ENCODE data around the gene KCNMB1.
"Not testable (repeated sequence)": the region's sequence is repeated elsewhere in the genome, so short reads cannot be mapped to it uniquely, and the experiment has no call there.

Gene KCNMB1

GRCh38 chr5:170413897-170414296 is 24.7 kb upstream of the KCNMB1 start:
- DNase-seq = no peak

GRCh38 chr5:170411100-170411499 is 21.9 kb upstream of the KCNMB1 start:
- no peak for DNase-seq

DNA sequence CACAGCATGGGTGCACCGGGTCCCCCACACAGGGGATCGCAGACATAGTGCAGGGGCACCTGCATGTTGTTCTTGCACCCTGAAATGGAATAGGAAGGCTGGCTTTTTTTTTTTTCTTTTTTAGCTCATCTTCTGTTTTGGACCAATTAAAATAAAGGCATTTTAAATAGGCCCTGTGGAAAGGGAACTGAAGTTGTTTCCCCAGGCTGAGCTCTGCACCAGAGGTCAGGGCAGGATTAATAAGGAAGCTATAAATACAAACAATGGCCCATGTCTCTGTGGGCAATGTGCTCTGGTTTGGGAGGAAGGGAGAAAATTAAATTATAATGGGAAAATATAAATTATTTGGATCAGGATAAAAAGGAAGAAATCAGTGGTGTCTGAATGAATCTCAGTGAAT is 21.2 kb upstream of the KCNMB1 start:
- DNase-seq = no peak

GRCh38 chr5:170408877-170409660 is 19.9 kb upstream of the KCNMB1 start:
- DNase-seq = no peak

DNA sequence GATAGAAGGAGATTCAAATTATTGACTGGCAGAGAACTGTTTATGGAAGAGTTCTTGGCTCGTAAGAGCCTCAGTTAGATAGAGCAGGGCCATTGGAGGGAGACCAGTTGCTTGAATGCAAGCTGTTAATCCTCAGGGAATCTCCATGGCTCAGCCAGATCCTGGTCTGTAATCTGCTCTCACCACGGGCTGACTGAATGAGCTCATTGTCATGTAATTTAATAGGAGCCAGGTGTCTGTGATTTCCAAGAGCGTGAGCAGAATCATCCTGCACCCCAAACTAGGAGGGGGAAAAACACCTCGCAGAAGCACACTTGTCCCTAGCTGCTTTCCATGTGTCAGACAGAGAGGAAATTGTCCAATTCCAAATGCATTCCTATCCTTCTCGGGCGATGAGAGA is 19.1 kb upstream of the KCNMB1 start:
- no peak for DNase-seq

- no peak for DNase-seq
Measured at GRCh38 chr5:170407062-170407461, 17.9 kb upstream of the KCNMB1 start.

GRCh38 chr5:170405817-170406216 is 16.6 kb upstream of the KCNMB1 start:
- DNase-seq = no peak

- DNase-seq = no peak
Measured at GRCh38 chr5:170404398-170404797, 15.2 kb upstream of the KCNMB1 start.

DNA sequence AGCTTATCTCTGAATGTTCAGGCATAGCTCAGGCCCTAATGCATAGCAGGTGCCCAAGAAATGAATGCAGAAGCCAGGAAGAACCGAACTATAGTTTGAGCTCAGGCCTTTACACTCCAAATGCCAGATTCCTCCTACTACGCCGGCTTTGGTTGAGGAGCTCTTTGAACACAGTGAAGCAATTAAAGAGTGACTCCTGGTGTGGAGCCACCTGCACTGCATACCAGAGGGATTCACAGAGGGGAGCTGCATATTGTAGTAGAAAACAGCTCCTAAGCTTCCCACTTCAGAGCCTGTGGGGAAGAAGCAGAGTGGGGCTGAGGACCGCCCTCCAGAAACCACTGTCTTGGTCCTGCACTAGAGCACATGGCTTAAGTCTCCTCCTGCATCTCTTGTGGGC is 14.5 kb upstream of the KCNMB1 start:
- no peak for DNase-seq

DNA sequence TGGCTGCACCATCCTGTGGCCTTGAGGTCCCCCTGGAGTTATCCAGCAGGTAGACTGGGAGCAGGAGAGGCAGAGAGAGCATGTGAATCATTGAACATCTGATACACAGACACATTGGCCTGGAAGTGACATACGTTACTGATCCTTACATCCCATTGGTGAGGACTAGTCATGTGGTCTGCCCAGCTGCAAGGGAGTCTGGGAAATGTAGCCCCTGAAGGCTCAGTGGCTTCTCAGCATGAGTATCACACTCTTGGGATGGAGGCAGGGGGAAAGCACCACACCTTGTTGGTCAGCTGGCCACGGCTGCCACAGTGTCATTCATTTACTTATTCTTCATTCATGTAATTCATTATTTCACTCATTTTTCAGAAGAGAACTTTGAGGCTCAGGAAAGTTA is 13.3 kb upstream of the KCNMB1 start:
- no peak for DNase-seq

DNA sequence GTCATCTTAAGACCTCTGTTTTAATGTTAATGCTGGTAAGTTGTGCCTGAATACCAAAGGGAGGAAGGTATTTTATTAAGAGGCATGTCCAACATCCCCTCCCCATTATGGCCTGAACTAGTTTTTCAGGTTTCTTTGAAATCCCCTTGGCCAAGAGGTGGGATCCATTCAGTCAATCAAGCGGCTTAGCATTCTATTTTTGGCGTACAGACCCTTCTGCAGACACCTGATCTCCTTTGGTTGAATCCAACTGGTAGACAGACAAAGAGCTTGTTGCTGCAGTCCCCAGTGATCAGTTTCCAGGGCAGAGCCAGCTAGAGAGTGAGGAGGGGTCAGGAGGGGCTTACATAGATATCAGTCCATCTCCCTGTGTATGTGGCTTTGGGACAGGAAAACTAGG is 7.9 kb upstream of the KCNMB1 start:
- no peak for DNase-seq

DNA sequence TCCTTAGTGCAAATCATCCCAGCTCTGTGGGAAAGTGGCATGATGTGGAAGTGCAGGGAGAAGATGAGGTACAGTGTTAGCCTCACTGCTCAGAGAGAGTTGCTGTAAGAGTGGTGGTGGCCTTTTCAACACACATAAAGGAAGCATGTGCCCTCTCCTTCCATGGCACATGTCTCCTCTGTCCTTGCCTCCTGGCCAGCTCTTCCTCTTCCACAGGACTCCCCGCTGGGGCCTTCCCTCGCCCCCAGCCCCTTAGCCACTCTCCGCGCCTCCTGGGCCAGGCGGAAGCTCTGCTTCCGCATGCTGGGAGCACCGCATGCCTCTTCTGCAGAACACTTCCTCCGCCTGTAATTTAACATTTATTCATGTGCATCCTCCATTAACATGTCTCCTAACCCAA is 4.8 kb upstream of the KCNMB1 start:
- DNase-seq = no peak

DNA sequence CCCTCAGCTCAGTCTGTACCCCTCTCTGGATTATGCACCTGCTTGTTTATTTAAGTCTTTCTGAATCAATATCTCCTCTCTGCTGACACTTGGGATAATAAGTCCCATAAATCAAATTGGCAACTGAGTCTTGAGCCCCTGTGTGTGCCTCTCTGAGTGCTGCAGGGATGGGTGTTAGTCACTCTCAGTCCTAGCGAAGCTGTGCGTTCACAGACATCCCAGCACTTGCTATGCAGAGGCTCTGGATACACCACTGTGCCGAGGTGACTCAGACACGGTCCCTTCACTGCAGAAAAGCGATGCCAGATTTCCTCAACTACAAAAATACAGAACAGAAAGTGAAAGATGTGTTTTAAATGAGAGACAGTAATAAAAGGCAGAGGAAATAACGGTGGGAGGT is 4.1 kb upstream of the KCNMB1 start:
- peak; percentile 23 for DNase-seq

DNA sequence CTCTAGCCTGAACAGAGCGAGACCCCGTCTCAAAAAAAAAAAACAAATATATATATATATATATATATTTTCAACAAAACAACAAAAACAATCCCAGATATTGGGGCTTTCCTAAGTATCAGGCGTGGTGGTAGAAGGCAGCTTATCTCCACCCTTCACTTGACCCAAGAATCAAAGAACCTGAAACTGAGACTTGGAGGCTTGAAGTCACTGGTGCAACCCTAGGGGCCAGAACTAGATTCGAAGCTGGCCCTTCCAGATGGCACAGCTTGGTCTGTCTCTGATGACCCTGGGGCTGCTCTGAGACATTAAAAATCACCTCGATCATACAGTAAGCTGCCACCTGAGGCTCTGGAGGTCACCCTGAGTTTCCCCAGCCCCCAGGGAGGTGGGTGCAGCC is 1.3 kb upstream of the KCNMB1 start:
- no peak for DNase-seq

DNA sequence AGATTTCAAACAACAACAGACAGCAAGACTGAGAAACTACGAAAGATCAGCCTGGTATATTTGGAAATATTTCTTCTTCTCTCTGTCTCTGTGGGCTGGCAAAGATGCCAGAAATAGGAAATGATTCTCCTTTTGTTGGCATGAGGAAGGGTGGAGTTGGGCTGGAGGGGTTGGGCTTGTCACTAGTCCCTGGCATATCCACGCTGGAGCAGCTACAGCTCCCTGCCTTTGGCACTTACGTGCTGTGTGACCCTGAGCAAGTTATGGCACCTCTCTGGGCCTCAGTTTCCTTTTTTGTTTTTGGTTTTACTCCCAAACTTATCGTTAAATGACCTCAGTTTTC is 354 bp upstream of the KCNMB1 start:
- no peak for DNase-seq

DNA sequence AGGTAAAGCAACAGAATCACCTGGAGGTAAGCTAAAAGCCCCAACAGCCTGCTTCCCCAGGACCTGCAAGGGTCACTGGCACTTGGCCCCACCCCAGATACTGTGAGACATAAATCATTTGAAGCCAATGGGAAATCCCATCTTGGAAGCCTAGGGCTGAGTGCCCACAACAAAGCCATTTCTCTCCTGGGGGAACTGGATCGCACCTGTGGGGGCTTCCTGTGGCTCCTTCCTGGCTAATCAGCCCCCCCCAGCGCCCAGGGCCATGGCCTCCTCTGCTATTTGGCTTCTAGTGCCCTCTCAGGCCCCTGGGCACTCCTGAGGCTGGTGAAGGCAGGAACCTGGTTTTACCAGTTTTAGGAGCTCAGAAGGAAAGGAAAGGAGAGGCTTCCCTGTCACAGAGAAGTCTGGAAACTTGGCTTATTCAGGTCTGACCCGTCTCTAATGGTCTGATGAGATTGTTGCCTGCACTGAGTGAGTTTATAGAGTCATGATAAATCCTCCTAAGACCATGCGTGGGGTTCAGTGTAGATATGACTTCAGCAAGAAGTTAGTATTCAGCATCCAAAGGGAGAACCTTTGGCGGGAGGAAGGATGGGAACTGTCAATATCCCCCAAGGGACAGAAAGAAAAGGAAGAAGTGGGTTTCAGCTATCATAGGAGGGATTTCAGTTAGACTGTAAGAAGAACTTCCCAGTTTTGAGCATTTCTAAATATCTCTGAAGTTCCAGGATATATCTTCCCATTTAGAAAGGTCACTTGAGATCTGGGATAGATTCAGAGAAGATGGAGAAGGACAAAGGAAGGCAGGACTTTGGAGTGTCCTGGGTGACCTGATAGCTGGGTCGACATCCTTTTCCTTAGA is 1.2 kb downstream of the KCNMB1 start:
- no peak for DNase-seq

DNA sequence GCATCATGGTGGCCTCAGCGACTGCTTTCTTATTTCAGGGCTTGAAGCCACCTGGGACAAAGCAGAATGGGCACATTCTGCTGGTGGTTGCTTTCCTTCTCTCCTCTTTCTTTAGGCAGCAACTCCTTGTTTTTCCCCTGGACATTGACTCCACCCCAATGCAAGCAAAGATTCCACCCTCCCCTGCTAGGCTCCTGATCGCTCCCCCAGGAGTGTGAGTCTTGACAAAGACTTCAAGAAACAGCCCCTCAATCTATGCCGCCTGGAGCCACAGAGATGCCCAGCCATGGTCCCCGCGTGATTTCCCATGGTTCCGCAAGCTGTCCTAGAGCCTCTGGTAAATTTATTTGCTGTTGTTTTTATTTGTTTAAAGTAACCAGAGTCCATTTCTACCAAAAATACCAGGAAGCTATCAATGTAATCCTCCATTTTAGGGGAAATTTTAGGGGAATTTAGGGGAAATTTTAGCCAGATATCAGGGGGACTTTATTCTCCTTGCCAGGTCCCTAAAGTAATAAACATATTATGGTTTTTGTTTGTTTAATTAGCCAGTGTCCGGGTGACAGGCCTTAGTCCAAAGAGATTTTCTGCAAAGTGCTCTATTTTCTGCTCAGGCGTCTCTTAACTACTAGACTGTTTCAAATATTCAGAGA is 2.3 kb downstream of the KCNMB1 start:
- DNase-seq = no peak

GRCh38 chr5:170383227-170383626 is 5.9 kb downstream of the KCNMB1 start:
- DNase-seq = no peak

- no peak for DNase-seq
Measured at GRCh38 chr5:170382790-170383189, 6.4 kb downstream of the KCNMB1 start.

DNA sequence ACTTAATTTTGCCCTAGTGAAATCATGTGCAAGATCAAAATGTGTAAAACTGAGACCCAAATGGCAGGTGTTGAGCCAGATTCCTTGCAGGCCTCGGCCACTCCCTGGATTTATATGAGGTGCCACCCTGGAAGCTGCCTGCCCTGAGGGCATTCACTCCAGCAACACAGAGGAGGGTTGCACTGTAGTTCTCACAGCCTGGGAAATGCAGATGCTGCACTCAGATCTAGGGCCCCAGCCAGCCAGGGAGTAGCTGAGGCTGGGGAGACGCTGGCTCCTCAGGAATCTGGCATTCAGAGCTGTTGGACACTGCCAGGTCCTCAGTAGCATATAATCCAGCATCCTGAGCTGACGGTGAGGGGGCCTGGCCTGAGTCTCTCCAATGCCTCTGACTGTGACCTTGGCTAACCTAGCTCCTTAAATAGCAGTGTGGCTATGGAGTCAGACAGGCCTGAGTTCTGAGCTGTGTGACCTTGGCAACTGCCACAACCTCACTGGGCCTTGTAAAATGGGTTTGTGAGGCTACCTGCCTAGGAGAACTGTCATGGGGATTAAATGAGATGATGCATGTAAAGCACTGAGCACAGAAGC is 8.7 kb downstream of the KCNMB1 start:
- no peak for DNase-seq

- no peak for DNase-seq
Measured at GRCh38 chr5:170378740-170379139, 10.4 kb downstream of the KCNMB1 start.

DNA sequence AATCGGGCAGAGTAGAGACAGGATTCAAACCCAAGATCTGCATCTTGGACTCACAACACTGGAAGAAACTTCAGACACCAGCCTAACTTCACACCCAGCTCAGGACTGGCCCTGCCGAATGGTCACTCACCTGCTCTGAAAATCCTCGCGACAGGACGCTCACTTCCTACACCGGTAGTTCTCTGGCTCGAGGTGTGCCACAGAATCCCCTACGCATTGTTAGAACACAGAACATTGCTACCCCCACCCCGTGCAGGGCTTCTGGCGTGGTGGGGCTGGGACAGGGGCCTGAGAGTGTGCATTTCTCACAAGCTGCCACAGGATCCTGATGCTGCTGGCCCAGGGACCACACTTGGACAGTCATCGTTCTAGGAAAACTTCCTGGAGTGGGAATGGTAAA is 12.1 kb downstream of the KCNMB1 start:
- DNase-seq = no peak

- not testable (repeated sequence) for DNase-seq
Measured at GRCh38 chr5:170376526-170376925, 12.6 kb downstream of the KCNMB1 start.

- no peak for DNase-seq
Measured at GRCh38 chr5:170375283-170375682, 13.9 kb downstream of the KCNMB1 start.

Measured in activated T-cell treated with anti-CD3 and anti-CD28 coated beads, Interleukin-2, amount 50 U/mL, for 1 hour (primary cell).